Measurements from ENCODE around the gene GAGE1. TPM values are rescaled to one million over a fixed set of nuclear protein-coding genes. Genes with fewer than 3 reads are reported as not detected.
"Not testable (repeated sequence)": the region's sequence is repeated elsewhere in the genome, so short reads cannot be mapped to it uniquely, and the experiment has no call there.

GAGE1 gene
- total RNA-seq (2016; rRNA removed; fragmentation: Illumina TruSeq; extraction: Trizol), result not detected in 2 replicates
- not detected in 2 replicates for total RNA-seq (2016; cell fraction: cytosol; rRNA removed; fragmentation: Illumina TruSeq; extraction: Trizol; ENCODE audit: low read depth)
- not detected in 2 replicates for total RNA-seq (2016; cell fraction: insoluble cytoplasmic fraction; rRNA removed; fragmentation: Illumina TruSeq; extraction: Trizol)
- total RNA-seq (2016; cell fraction: membrane; rRNA removed; fragmentation: Illumina TruSeq; extraction: Trizol), result not detected in 2 replicates
- total RNA-seq (2016; cell fraction: nucleus; rRNA removed; fragmentation: Illumina TruSeq; extraction: Trizol), result not detected in 2 replicates
- polyA plus RNA-seq (2011; rRNA removed), result not detected in 2 replicates
- not detected in 2 replicates for polyA plus RNA-seq (2011; cell fraction: cytosol; rRNA removed)
- not detected in 2 replicates for polyA plus RNA-seq (2011; cell fraction: nucleus; rRNA removed)
- not detected in 2 replicates for polyA plus RNA-seq (2012)
- not detected in 2 replicates for polyA plus RNA-seq (2016; cell fraction: cytosol; fragmentation: Illumina TruSeq; extraction: Trizol; ENCODE audit: low read depth)
- not detected in 2 replicates for polyA plus RNA-seq (2016; cell fraction: insoluble cytoplasmic fraction; fragmentation: Illumina TruSeq; extraction: Trizol; ENCODE audit: low read depth)
- not detected in 2 replicates for polyA plus RNA-seq (2016; cell fraction: membrane; fragmentation: Illumina TruSeq; extraction: Trizol; ENCODE audit: low read depth)
- polyA plus RNA-seq (2016; cell fraction: nucleus; fragmentation: Illumina TruSeq; extraction: Trizol; ENCODE audit: insufficient read depth, low read depth), result not detected in 2 replicates
- polyA minus RNA-seq (2011; rRNA and poly(A)+ RNA removed; ENCODE audit: low replicate concordance), result not detected in 2 replicates
- polyA minus RNA-seq (2011; cell fraction: cytosol; rRNA and poly(A)+ RNA removed), result not detected in 2 replicates
- polyA minus RNA-seq (2011; cell fraction: nucleus; rRNA and poly(A)+ RNA removed), result not detected in 2 replicates
- not detected for Bru-seq, nascent RNA
- BruChase-seq, experiment 1, labeled RNA remaining after a 6-hour chase, result not detected
- BruChase-seq, experiment 2, labeled RNA remaining after a 2-hour chase, result not detected
- long read RNA-seq, experiment 1, result 0 reads
- long read RNA-seq, experiment 2, result 0 reads

GRCh38 chrX:49598720-49599119, at the start of gene GAGE1:
GAGE1 (plus strand) TSS chrX:49599020; CDS start chrX:49600175, 1,155 bp downstream.
- not testable (repeated sequence) for H3K9me3 ChIP-seq (ENCODE audit: low read length)

DNA sequence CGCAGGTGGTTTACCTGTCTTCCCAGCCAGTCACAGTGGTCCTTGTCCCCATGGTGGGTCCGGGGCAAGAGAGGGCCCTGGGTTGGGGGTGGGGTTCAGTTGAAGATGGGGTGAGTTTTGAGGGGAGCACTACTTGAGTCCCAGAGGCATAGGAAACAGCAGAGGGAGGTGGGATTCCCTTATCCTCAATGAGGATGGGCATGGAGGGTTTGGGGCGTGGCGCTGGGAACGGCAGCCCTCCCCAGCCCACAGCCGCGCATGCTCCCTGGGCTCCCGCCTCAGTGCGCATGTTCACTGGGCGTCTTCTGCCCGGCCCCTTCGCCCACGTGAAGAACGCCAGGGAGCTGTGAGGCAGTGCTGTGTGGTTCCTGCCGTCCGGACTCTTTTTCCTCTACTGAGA, 47.8 kb upstream of the GAGE1 start, which contains the start of gene GAGE12E:
TSS of gene GAGE12E (plus strand) at position 301 of the 400 bp plus-strand sequence. CDS start 1,155 bp downstream, outside the sequence.
- in situ Hi-C loops (cut with HindIII; ENCODE audit: extremely low pct_ligation_motif_present, low pct_unique_long_range_greater_than_20kb); H3K9me3 ChIP-seq (ENCODE audit: low read length); POLR2A ChIA-PET; H4K20me1 ChIP-seq (ENCODE audit: insufficient read depth, low read length); H3K36me3 ChIP-seq (replicated peaks in 1 of 2; ENCODE audit: control insufficient read depth in 1 of 2, insufficient read depth in 2 of 2, low read length in 2 of 2); H3K27me3 ChIP-seq (ENCODE audit: control insufficient read depth in 1 of 2, insufficient read depth in 2 of 2, low read length in 2 of 2); FAIRE-seq; H3K4me1 ChIP-seq (ENCODE audit: insufficient read depth, low read length); H3K79me2 ChIP-seq (ENCODE audit: insufficient read depth, low read length); H3K4me3 ChIP-seq (replicated peaks in 1 of 3; ENCODE audit: insufficient read depth in 1 of 3, low read depth in 2 of 3, low read length in 3 of 3); intact Hi-C loops (cut with micrococcal nuclease; ENCODE audit: unreplicated experiment); CTCF ChIA-PET (ENCODE audit: low intra/inter-chr PET ratio, low total read pairs); H2AFZ ChIP-seq (ENCODE audit: low read length); BruUV-seq (replicated peaks); H3K27ac ChIP-seq (ENCODE audit: extremely low read length, insufficient read depth, low read length); ATAC-seq; H3K9ac ChIP-seq (ENCODE audit: insufficient read depth, low read depth, low read length); DNase-seq (ENCODE audit: low spot score); H3K4me2 ChIP-seq (ENCODE audit: low read depth, low read length): not testable (repeated sequence)
- no CpG with 5 or more reads among the region's 16 CpGs for WGBS (ENCODE audit: low lambda C conversion rate)

More at GRCh38 chrX:49598720-49599119, at the start of gene GAGE1:
- BruUV-seq (replicated peaks); CTCF ChIA-PET (ENCODE audit: low intra/inter-chr PET ratio, low total read pairs); DNase-seq (ENCODE audit: low spot score); H4K20me1 ChIP-seq (ENCODE audit: insufficient read depth, low read length); H3K27ac ChIP-seq (ENCODE audit: extremely low read length, insufficient read depth, low read length); H3K4me3 ChIP-seq (replicated peaks in 1 of 3; ENCODE audit: insufficient read depth in 1 of 3, low read depth in 2 of 3, low read length in 3 of 3); H3K4me1 ChIP-seq (ENCODE audit: insufficient read depth, low read length); H3K9ac ChIP-seq (ENCODE audit: insufficient read depth, low read depth, low read length); ATAC-seq; H3K36me3 ChIP-seq (replicated peaks in 1 of 2; ENCODE audit: control insufficient read depth in 1 of 2, insufficient read depth in 2 of 2, low read length in 2 of 2); H3K4me2 ChIP-seq (ENCODE audit: low read depth, low read length); FAIRE-seq; H3K79me2 ChIP-seq (ENCODE audit: insufficient read depth, low read length); H3K27me3 ChIP-seq (ENCODE audit: control insufficient read depth in 1 of 2, insufficient read depth in 2 of 2, low read length in 2 of 2); in situ Hi-C loops (cut with HindIII; ENCODE audit: extremely low pct_ligation_motif_present, low pct_unique_long_range_greater_than_20kb); POLR2A ChIA-PET; intact Hi-C loops (cut with micrococcal nuclease; ENCODE audit: unreplicated experiment); H2AFZ ChIP-seq (ENCODE audit: low read length): not testable (repeated sequence)
- no CpG with 5 or more reads among the region's 16 CpGs for WGBS (ENCODE audit: low lambda C conversion rate)

DNA sequence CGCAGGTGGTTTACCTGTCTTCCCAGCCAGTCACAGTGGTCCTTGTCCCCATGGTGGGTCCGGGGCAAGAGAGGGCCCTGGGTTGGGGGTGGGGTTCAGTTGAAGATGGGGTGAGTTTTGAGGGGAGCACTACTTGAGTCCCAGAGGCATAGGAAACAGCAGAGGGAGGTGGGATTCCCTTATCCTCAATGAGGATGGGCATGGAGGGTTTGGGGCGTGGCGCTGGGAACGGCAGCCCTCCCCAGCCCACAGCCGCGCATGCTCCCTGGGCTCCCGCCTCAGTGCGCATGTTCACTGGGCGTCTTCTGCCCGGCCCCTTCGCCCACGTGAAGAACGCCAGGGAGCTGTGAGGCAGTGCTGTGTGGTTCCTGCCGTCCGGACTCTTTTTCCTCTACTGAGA, 38.3 kb upstream of the GAGE1 start, which contains the start of gene GAGE12F:
TSS of gene GAGE12F (plus strand) at position 301 of the 400 bp plus-strand sequence. CDS start 1,155 bp downstream, outside the sequence.
- H3K9me3 ChIP-seq (ENCODE audit: low read length); FAIRE-seq; DNase-seq (ENCODE audit: low spot score); H4K20me1 ChIP-seq (ENCODE audit: insufficient read depth, low read length); ATAC-seq; H3K27ac ChIP-seq (ENCODE audit: extremely low read length, insufficient read depth, low read length); H3K27me3 ChIP-seq (ENCODE audit: control insufficient read depth in 1 of 2, insufficient read depth in 2 of 2, low read length in 2 of 2); H3K4me3 ChIP-seq (replicated peaks in 1 of 3; ENCODE audit: insufficient read depth in 1 of 3, low read depth in 2 of 3, low read length in 3 of 3); intact Hi-C loops (cut with micrococcal nuclease; ENCODE audit: unreplicated experiment); H3K4me2 ChIP-seq (ENCODE audit: low read depth, low read length); H3K4me1 ChIP-seq (ENCODE audit: insufficient read depth, low read length); CTCF ChIA-PET (ENCODE audit: low intra/inter-chr PET ratio, low total read pairs); in situ Hi-C loops (cut with HindIII; ENCODE audit: extremely low pct_ligation_motif_present, low pct_unique_long_range_greater_than_20kb); H3K36me3 ChIP-seq (replicated peaks in 1 of 2; ENCODE audit: control insufficient read depth in 1 of 2, insufficient read depth in 2 of 2, low read length in 2 of 2); BruUV-seq (replicated peaks); POLR2A ChIA-PET; H3K9ac ChIP-seq (ENCODE audit: insufficient read depth, low read depth, low read length); H2AFZ ChIP-seq (ENCODE audit: low read length); H3K79me2 ChIP-seq (ENCODE audit: insufficient read depth, low read length): not testable (repeated sequence)
- WGBS (ENCODE audit: low lambda C conversion rate), result no CpG with 5 or more reads among the region's 16 CpGs

GRCh38 chrX:49568728-49569127, 30.1 kb upstream of the GAGE1 start:
- ATAC-seq; FAIRE-seq; intact Hi-C loops (cut with micrococcal nuclease; ENCODE audit: unreplicated experiment); in situ Hi-C loops (cut with HindIII; ENCODE audit: extremely low pct_ligation_motif_present, low pct_unique_long_range_greater_than_20kb); BruUV-seq (replicated peaks); POLR2A ChIA-PET; H3K27ac ChIP-seq (ENCODE audit: extremely low read length, insufficient read depth, low read length); CTCF ChIA-PET (ENCODE audit: low intra/inter-chr PET ratio, low total read pairs); H3K79me2 ChIP-seq (ENCODE audit: insufficient read depth, low read length); DNase-seq (ENCODE audit: low spot score); H3K27me3 ChIP-seq (ENCODE audit: control insufficient read depth in 1 of 2, insufficient read depth in 2 of 2, low read length in 2 of 2); H3K9me3 ChIP-seq (ENCODE audit: low read length); H3K4me3 ChIP-seq (replicated peaks in 1 of 3; ENCODE audit: insufficient read depth in 1 of 3, low read depth in 2 of 3, low read length in 3 of 3); H4K20me1 ChIP-seq (ENCODE audit: insufficient read depth, low read length); H3K4me2 ChIP-seq (ENCODE audit: low read depth, low read length); H3K9ac ChIP-seq (ENCODE audit: insufficient read depth, low read depth, low read length); H3K4me1 ChIP-seq (ENCODE audit: insufficient read depth, low read length); H3K36me3 ChIP-seq (replicated peaks in 1 of 2; ENCODE audit: control insufficient read depth in 1 of 2, insufficient read depth in 2 of 2, low read length in 2 of 2); H2AFZ ChIP-seq (ENCODE audit: low read length): not testable (repeated sequence)
- WGBS (ENCODE audit: low lambda C conversion rate), result no CpG with 5 or more reads among the region's 11 CpGs

All from HepG2 (cell line).